ENCODE measurements around the gene GRIK2.
"Not testable (repeated sequence)": the region's sequence is repeated elsewhere in the genome, so short reads cannot be mapped to it uniquely, and the experiment has no call there.

The GRIK2 gene

DNA sequence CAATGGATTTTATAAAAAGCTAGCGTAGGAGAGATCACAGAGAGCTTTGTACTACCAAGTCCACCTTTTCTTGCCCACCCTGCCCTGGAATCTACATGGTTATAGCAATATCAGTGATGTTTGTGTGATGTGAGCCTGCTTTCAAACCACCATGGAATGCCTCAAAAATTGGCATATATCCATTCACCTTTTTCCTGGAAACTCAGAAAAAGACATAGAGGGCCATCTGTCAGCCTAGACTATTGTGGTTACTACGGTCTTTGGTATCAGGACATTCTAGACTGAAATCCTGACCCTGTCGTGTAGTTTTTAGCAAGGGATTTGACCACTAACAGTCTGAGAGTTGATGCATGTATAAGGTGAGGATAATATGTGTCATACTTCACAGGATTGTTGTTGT, 239.6 kb downstream of the GRIK2 start:
- no peak for DNase-seq (ENCODE audit: low read depth)

DNA sequence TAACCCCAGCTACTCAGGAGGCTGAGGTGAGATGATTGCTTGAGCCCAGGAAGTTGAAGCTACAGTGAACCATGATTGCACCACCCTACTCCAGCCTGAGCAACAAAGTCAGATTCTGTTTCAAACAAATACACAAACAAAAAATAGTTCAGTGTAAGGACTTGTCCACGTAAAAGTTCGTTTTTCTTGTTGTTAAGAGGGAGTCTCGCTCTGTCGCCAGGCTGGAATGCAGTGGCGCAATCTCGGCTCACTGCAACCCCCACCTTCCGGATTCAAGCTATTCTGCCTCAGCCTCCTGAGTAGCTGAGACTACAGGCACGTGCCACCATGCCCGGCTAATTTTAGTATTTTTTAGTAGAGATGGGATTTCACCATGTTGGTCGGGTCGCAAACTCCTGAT, 245.4 kb downstream of the GRIK2 start:
- not testable (repeated sequence) for DNase-seq (ENCODE audit: low read depth)

DNA sequence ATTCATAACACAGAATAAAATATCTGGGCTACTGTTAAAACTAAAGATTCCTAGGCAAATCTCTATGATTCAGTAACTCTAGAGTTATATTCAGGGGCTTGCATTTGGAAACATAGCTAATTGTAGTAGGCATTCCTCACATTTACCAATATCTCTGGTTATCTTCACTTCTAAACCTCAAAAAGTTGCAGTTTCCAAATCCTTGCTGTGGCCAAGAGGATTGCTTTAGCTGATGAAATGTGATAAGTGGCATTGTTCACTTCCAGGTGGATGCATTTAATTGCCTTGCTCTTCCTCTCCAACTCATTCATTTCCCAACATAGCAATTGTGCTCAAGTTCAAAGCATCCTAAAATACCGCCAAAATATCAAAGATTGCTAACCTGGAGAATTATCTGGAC, 246.6 kb downstream of the GRIK2 start:
- DNase-seq (ENCODE audit: low read depth), result no peak

DNA sequence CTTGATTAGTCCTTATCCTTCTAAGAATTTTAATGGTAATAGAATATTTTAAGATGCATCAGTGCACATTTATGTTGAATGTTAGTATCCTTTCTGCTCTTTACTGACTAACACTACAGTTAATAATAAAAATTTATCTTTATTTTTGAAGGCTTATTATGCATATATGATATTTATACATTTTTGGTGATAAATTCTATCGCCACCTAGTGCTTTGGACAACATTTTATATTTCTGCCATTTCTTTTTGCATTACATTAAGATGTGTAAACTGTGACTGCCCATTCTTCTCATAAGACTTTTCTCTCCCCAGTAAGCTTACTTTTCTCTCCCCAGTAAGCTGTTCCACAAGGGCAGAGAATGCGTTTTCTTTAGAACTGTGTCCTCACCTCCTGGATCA, 252.3 kb downstream of the GRIK2 start:
- no peak for DNase-seq (ENCODE audit: low read depth)

DNA sequence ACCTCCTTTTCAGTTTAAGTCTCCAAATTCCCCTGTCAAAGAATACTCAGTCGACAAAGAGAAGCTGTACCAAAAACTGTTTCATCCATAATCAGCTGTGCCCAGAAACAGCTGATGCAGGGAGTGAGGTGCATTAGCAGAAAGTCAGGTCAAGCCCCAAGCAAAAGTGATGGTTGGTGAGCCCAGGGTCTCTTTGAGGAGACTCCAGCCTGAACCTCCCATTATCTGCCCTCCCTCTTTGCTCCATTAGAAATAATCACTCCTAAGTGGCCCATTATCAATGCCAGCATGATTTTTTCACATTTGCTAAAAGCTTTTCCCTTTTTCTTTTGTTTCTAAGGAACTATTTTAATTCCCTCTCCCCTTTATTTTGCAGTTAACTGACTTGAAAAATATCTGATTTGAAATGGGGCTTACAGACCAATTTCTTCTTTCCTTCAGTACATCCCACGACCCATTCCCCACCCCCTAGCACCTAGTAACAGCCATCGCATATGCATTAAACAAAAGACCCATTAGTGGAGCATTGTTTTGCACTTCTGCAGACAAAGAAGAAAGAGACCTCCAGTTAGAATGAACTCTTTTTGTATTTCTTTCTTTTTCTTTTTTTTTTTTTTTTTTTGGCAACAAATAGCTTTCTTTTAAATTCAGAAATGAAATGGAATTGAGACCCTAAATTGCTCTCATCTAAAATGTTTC, 257.0 kb downstream of the GRIK2 start:
- no peak for DNase-seq (ENCODE audit: low read depth)

DNA sequence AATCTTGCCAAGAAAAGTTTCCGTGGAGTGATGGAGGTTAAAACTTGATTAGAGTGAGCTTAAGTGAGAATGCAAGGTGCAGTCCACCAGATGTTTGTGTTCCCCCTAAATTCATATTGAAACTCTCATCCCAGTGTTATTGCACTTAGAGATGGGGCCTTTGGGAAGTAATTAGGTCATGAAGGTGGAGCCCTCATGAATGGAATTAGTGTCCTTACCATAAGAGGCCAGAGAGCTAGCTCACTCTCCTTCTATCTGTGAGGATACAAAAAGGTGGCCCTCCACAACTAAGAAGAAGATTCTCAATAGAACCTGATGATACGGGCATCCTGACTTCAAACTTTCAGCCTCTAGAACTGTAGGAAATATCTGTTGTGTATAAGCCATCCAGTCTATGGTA, 258.6 kb downstream of the GRIK2 start:
- no peak for DNase-seq (ENCODE audit: low read depth)

DNA sequence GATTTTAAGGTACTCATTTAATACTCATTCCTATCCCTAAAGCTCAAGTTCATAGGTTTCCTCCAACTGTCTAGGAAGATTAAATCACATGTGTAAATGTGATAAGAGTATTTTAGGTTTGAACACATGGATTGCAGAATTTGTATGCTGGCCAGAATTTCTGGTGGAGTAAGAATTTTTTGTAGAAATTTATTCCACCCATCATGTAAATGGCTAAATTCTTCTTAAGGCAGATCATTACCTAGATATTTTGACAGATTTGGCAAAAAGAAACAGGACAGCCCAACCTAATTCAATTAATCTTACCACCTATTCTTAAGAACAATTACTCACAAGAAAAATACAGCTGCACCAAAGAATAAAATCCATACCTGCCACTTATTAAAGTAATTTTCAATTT, 261.6 kb downstream of the GRIK2 start:
- DNase-seq (ENCODE audit: low read depth), result no peak

DNA sequence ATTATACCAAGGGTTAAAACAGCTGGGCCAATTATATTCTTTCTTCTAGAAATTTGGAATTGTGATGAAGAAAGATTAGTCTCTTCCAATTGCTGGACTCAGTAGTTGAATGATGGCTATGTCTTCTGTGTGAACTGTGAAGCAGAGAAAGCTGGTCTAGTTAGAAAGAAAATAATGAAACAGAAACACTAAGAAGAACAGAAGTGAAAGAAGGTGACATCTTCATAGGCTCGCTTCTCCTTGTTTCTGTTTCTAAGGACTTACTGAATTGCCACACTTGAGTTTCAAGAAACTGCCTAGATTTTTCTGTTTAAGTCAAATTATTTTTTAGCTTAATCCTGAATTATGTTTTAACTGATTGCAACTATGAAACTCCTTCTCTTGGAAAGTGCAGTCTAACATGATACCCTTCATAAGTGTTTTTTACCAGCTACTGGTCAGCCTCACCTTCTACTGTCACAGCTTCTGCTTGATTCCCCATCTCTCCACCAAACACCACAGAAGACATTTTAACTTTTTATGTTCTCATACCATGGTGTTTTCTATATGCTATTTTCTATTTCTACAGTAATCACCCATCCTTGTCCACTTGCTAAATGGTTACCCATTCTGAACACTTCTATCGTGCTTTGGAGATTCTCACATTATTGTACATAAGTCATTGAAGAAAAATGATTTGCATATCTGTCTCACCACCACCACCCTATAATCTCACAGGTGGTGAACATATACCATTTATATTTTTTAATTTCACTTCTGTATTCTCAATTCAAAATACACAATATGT, 268.8 kb downstream of the GRIK2 start:
- DNase-seq (ENCODE audit: low read depth), result no peak

DNA sequence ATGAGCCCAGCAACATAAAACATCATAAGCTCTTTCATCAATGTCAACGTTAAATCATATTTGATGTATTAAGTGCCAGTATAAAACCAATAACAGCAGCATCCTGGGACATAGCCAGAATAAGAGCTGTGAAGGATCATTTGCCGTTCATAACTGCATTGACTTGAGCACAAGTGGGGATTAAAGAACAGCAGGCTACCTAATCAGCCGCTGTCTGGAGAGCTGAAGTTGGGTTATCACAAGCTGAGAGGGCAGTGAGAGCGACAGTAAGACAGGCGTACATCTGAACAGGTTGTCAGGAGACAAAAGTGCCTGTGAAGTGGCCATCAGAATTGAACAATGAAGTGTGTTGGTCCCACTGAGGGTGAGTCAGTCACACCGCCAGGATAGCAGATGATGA, 269.6 kb downstream of the GRIK2 start:
- no peak for DNase-seq (ENCODE audit: low read depth)

DNA sequence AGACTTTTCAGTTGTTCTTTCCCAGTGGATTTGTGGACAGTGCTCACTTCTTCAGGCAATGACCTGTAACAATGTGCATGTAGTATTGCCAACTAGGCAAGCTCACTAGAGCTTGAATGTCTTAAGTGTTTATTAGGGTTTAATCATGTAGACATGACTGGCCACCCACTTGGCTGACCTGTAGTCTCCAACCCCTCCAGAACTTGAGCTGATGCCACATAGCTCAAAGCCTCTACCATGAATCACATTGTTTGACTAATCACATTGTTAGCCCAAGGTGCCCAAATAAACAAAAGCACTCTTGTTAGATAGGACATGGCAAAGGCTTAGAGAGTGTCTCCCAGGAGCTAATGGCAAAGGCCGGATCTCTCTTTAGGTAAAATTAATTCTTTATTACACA, 272.7 kb downstream of the GRIK2 start:
- no peak for DNase-seq (ENCODE audit: low read depth)

DNA sequence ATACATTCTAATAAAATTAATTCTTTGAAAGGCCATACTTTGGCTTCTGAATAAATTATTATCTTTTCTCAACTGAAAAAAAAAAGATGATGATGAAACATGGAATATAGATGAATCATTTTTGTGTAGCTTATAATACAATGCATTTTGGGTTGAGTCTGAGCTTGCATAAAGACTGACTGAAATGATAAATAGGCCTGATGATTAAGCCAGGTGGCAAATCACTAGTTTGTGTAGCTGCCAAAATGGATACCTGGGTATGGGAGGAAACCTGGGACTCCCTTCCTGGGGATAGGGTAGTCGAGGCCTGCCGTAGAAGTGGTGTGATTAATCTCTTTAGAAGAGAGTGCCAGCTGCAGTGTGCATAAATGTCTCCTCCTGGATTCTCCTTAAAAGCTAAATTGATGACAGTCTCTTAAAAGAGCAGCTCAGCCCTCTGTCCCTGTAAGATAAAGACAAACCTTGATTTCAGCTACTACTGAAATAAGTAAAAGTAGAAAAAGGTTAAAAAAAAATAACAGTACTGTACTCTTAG, 275.1 kb downstream of the GRIK2 start:
- DNase-seq (ENCODE audit: low read depth), result no peak

DNA sequence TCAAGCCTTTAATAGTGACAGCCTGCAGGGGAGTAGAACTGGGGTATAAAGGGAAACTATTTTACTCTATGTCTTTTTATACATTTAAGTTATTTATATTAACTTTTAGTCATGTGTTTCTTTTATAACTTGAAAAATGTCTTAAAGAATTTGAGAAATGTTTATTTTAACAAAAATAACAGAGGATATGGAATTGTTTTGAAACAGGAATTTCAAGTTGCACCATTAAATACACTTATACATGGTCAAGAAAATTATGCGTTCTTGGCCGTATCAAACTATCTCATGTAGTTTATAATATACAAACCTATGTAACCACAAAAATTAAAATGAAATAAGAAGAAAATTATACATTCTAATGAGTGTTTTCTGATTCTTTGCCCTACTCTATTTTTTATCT, 282.7 kb downstream of the GRIK2 start:
- DNase-seq (ENCODE audit: low read depth), result no peak

DNA sequence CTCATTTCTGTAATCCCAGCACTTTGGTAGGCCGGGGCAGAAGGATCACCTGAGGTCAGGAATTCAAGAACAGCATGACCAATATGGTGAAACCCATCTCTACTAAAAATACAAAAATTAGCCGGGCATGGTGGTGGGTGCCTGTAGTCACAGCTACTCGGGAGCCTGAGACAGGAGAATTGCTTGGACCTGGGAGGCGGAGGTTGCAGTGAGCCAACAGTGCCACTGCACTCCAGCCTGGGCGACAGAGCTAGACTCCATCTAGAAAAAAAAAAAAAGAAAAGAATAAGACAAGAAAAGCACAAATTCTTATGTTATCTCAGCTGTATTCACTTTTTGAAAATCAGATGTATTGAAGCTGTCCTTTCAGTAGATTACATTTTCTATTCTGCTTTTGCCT, 289.4 kb downstream of the GRIK2 start:
- DNase-seq (ENCODE audit: low read depth), result no peak

DNA sequence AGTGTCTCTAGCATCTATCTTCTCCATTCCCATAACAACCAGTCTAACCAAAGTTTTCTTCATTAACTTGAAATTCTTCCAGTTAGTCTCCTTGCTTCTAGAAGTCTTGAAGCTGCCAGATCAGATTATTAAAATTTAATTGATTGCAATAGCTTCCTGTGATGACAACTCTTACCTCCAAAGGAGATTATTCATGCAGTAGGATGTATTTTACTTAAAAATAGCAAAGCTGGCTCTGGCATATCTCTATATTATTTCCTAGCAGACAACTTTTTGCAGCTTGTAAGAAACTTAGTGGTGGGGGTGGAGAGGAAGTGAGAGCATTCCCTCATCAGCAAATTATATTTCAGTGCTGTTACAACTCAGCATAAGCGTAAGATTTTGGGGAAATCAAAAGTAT, 290.4 kb downstream of the GRIK2 start:
- no peak for DNase-seq (ENCODE audit: low read depth)

DNA sequence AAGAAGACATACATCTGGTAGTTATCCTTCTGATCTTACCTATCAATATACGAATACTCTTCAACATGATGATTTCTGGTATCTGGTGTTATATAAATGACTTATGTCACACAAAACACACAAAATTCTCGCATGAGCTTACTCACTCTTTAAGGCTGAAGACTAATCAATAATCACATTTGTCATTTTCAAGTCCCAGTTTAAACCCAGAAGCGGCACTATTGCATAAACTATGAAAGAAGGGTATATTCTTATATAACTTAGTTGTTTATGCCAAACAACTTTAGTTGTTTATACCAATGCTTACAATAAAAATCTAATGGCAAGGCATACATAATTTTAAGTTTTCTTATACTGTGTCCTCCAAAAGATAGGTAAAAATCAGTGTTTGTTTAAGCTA, 293.1 kb downstream of the GRIK2 start:
- no peak for DNase-seq (ENCODE audit: low read depth)

DNA sequence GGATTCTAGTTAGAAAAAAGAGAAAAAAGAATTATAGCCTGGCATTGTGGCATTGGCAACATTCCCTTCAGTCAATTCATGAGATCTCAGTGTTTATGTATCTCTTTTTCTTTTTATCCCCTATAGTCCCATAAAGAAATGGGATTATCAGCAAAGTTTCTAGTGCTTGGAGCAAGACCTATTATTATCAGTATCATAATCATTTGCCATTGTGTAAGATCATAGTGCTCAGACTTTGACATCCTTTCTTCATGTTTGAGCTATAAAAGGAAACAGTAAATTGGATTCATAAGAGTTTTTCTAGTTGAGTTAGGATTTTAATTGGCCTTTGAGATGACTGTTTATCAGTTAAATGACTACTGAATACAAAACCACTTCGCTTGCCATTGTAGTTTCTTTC, 295.6 kb downstream of the GRIK2 start:
- no peak for DNase-seq (ENCODE audit: low read depth)

DNA sequence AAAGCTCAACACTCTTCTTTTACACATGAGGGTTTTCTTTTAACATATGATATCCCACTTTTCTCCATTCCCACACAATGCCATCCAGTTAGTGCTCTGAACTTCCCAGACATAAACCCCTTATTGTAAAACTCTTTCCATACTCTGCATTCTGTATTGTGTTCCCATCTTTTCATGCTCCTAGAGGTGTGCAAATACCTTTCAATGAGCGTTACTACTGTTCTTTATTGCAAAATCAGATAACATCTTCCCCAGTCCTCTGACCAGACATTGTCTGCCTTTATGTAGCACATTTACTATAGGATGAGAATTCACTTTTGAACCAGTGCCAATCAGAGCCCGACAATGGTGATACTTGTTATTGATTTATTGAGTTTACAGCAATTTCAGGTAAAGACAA, 296.2 kb downstream of the GRIK2 start:
- DNase-seq (ENCODE audit: low read depth), result no peak

DNA sequence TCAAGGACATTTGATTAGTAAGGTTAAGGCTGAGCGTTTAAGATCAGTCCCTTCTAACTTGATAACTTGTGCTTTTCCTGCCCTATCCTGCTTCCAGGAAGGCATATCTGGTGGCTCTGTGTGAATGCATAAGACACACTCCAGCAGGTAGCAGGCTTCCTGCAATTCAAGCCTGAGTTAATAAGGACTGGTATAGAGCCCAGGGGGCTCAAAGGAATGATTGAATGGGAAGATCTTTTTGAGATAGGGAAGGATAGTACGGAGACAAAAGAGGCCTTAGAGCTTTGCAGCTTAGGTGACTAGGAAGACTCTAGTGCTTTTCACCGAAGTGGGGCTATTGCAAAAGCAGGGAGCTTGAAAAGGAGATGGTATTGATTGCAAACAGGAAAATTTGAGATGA, 307.1 kb downstream of the GRIK2 start:
- DNase-seq (ENCODE audit: low read depth), result no peak

DNA sequence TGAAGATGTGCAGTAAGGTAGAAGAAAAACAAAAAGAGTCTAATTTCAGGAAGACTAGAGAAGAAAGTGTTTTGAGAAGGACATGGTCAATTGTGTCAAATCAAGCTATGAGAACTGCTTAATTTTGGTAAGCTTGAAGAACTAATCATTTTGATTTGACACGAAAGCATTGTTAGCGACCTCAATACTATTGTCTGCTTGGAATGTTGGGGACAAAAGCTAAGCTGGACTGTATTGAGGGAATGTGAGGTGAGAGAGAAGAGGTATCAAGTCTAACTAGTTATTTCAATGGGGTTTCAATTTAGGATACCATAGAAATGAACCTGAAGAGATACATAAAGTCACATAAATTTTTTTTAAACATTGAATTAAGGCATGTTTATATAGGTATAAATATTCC, 309.8 kb downstream of the GRIK2 start:
- no peak for DNase-seq (ENCODE audit: low read depth)

DNA sequence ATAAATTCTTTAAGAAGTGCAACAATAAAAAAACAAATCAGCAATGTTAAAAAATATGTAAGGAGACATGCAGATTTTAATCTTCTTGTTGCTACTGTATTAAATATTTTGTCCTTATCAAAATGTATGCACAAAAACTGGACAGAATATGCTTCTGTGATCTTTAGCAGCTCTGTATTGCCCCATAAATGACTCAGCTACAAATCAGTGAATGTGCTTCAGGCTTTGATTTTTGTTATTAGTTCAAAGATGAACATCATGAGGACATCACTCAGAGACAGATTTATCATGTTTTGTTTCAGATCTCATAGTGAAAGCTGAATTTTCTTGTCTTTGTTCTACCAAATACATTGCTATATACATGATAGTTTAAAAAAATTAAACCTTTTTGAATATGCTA, 312.4 kb downstream of the GRIK2 start:
- no peak for DNase-seq (ENCODE audit: low read depth)

DNA sequence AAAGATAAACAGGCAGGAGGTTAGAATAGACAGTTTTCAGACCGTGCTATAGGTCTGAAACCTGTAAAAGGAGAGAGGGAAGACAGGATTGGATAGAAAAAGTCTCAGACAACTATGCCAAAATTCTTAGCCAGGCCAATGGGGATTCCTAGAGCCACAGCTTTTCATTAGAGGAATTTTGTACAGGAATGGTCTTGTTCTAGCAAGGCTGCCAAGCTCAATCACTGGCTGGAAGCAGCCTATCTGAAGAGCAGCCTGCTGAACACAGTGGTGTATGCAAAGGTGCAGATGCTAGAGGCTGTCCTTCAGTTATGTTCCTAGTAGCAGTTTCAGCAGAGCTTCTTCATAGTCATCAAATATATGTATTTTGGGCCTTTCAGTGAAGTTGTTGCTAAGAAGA, 313.1 kb downstream of the GRIK2 start:
- no peak for DNase-seq (ENCODE audit: low read depth)

DNA sequence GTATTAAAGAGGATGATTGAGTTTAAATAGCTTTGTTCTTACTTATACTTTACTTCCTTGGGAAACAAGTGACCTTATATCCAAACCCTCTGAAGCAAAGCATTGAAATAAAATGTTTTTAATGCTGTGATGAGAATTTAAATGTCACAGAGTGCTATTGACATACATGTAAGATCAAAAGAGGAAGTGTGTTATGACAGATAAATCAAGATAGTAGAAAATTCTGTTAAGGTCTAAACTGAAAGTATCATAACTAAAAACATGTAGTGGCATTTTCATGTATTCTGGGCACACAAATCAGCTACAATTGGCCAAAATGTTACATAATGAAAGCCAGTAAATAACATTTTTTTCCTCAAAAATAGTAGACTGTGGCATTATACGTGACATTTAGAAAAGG, 318.0 kb downstream of the GRIK2 start:
- no peak for DNase-seq (ENCODE audit: low read depth)

DNA sequence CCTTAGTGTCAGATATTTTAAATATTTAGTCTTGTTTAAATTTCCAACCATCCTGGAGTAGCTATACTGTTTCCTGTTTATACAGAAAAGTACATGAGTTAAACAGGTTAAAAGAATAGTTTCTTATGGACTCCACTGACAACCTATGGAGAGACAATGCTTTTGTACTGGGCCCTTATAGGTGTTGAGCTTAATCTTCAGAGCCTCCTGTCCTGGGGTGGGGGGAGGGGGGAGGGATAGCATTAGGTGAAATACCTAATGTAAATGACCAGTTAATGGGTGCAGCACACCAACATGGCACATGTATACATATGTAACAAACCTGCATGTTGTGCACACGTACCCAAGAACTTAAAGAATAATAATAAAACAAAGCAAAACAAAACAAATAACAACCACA, 322.9 kb downstream of the GRIK2 start:
- DNase-seq (ENCODE audit: low read depth), result no peak

DNA sequence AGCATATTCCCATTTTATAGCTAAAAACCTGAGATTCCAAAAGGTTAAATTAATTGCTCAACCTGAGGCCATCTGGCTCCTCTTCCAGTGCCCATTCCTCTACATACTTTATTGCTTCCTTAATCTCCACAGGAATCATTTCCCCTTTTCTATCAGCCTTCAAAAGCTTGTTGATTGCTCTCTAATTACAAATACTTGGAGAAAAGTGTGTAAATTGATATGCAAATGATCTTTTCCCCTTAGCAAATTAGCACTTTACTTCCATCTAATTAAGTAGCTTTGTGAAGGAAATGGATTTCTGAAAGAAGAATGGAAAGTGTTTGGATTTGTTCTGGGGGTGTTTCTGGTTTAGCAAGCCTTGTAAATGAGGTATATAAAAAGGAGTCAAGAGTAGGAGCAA, 323.3 kb downstream of the GRIK2 start:
- no peak for DNase-seq (ENCODE audit: low read depth)

Measured in activated T-cell treated with anti-CD3 and anti-CD28 coated beads for 24 hours (primary cell).